Activated naive CD4-positive, alpha-beta T cell (primary cell): ENCODE measurements around the gene PJA1.

ENCODE experiments used
- DNase-seq, 4 experiments: peaks; one replicate each; lab custom pipeline; 2025; lab: John Stamatoyannopoulos, UW

Gene PJA1

GRCh38 chrX:69165087-69165651, at the start of gene PJA1:
Gene PJA1, minus strand, starts transcription at chrX:69165453. Its CDS starts 2,380 bp downstream, at chrX:69163073.
- DNase-seq: peak; percentile 20 to 65 (median 28)

- DNase-seq: no peak
Measured at GRCh38 chrX:69214463-69214862, 49.2 kb upstream of the PJA1 start.

- no peak for DNase-seq
Measured at GRCh38 chrX:69211701-69212100, 46.4 kb upstream of the PJA1 start.

GRCh38 chrX:69210581-69210980, 45.3 kb upstream of the PJA1 start:
- no peak for DNase-seq

DNA sequence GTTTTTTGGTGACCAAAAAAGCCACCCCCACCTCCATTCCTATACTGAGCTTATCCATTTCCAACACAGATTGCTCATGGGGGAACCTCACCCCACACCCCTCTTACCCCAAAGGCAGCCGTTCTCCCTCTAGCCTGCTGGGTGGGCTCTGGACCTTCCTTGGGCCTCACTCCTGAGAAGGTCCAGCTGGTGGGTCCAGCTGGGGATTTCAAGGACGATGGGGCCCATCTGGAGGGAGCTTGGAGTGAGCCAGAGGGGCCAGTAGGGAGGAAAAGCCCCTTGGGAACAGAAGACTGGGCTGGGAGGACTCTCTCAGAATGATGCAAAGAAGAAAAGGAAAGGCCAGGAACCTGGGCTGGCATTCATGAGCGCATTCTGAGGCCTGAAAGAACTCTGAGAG, 42.0 kb upstream of the PJA1 start:
- DNase-seq: no peak

DNA sequence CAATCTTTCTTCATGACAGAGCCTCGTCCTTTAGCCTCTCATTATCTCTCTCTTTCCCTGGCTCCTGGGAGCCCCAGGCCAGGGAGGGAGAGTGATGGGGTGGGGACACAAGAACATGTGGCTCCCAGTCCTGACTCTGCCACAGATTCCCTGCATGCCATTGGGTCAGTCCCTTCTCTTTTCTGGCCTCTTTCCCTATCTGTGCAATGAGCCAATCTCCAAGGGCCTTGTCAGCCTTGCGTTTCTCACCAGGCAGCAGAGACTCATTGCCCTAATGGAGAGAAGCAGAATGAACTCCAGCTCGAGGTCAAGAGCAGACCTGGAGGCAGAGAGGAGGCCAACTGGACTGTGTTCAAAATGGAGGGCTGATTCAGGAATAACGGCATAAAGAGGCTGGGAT, 38.4 kb upstream of the PJA1 start:
- no peak for DNase-seq

DNA sequence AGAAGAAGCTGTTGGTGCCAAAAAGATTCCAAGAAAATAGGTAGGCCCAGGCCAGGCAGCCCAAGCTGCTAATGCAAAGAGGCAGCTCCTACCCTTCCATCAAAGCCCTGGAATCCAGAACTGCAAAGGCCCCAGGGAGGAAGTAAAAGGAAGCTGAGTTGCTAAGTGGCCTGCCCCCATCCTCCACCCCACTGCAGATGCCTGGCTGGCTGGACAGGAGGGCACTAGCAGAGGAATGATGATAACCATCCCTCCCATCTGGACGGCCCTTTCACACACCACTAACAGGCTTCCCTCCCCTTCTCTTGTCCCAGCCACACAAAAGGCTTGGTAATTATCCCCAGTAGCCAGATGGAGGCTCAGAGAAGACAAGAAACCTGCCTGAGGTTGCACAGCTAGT, 32.4 kb upstream of the PJA1 start:
- no peak for DNase-seq

DNA sequence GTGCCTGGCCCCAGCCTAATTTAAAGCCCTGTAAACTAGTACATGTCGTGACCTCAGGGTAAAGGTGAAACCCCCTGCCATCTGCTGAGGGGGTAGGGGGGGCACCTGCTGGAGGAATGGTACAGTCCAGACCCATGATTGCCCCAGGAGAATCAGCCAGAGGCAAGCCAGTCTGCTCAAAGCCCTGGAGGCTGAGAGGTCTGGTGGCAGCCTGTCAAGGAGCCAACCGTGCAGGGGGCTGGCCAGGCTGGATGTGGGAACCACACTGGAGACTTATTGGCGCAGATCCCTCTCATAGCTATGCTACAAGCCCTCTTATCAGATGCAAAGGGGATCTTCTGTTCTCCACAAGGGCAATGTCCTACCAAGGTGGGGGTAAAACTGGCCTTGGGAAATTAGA, 31.4 kb upstream of the PJA1 start:
- no peak for DNase-seq

GRCh38 chrX:69195810-69196209, 30.6 kb upstream of the PJA1 start:
- DNase-seq: no peak

GRCh38 chrX:69195192-69195591, 29.9 kb upstream of the PJA1 start:
- no peak for DNase-seq

GRCh38 chrX:69192603-69193002, 27.4 kb upstream of the PJA1 start:
- DNase-seq: no peak

- no peak for DNase-seq
Measured at GRCh38 chrX:69189576-69190371, 24.5 kb upstream of the PJA1 start.

DNA sequence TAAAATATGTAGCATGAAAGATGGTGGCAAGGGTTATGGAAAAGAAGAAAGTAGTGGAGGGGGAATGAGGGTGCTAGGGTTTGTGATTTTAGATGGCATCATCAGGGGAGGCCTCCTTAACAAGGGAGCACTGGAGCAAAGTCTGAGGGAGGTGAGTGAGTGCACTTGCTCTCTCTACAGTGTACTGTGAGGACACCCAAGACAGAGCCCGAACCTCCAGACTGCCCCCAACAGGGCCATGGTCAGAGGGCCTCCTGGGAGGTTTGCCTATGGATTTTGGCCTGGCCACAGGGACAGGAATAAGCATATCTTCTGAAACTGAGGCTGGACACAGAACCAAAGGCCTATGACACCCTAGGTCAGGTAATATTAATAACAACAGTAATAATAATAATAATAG, 21.4 kb upstream of the PJA1 start:
- DNase-seq: no peak

GRCh38 chrX:69185886-69186285, 20.6 kb upstream of the PJA1 start:
- DNase-seq: no peak

GRCh38 chrX:69185141-69185540, 19.9 kb upstream of the PJA1 start:
- no peak for DNase-seq

DNA sequence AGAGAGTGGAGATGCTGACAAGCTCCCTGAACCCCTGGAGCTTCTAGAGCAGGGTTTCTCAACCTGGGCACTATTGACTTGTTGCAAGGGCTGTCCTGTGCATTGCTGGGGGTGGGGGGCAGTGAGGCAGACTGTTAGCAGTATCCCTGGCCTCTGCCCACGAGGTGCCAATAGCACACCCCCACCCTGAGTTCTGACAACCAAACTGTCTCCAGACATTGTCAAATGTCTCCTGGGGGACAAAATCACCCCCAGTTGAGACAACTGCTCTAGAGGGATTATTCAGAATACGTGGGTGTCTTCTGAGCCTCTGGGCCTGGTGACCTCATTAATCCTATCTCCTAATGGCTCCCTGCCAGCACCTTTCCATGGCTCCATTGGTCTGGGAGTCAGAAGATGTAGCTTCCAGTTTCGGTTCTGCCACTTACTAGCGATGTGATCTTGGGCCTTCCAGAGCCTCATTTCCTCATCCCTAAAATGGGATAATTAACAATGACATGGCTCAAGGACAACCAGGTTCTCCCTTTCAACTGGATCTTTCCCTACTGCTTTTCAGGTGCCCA, 17.6 kb upstream of the PJA1 start:
- no peak for DNase-seq

DNA sequence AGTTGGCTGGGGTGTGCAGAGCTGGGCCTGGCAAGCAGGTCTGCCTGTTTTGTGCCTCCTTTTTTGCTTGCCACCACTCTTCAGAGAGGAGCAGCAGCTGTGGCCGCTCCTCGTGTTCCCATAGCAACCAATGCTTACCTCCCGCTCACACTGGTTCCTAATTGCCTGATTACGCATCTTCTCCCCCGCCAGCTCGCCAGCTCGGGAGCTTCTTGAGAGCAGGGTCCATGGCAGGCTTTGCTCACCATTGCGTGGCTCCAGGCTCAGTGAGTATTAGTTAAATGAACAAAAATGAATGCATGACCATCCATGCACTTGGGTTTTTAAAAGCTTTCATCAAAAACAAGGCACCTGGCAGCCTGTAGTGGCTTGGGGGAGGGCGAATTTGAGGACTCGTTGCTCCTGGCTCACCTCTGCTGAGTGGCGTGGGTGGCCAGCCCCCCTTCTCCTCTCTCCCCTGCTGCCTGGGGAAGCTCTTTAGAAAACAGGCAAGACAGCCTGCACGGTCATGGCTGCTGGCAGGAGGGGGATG, 14.2 kb upstream of the PJA1 start:
- DNase-seq: no peak

GRCh38 chrX:69178592-69178991, 13.3 kb upstream of the PJA1 start:
- DNase-seq: no peak

DNA sequence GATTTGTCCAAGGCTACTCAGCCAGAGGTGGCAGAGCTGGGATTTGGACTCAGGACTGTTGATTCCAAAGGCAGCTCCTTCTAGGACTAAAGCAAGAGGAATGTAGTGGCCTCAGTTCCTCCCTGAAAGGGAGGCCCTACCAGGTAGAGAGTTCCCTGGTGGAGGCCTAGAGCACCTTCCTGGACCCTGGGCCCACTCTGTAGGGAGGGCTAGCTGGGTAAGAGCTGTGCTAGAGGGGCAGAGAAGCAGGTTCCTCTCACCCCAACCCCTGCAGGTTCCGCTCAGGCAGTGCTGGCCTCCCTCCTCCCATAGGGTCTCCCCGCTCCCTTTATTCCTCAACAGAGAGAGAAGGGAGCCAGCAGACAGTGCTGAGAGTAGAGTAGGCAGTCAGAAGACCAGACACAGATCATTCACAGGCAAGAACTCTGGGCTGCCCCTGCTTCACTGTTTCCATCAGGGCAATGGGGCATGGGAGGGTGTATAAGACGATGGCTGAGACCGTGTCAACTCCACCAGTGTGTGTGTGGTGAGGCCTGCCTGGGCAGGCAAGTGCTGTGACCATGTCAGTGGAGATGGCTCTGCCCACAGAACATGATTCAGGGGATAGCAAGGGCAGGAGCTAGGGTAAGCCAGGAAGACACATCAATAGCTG, 12.4 kb upstream of the PJA1 start:
- no peak for DNase-seq

GRCh38 chrX:69176053-69176452, 10.8 kb upstream of the PJA1 start:
- DNase-seq: no peak

GRCh38 chrX:69173906-69174305, 8.7 kb upstream of the PJA1 start:
- no peak for DNase-seq

GRCh38 chrX:69172937-69173336, 7.7 kb upstream of the PJA1 start:
- no peak for DNase-seq

- no peak for DNase-seq
Measured at GRCh38 chrX:69170319-69170718, 5.1 kb upstream of the PJA1 start.
